HCEC 1CT (cell line): ENCODE measurements around the gene SBF2.
"Not testable (repeated sequence)": the region's sequence is repeated elsewhere in the genome, so short reads cannot be mapped to it uniquely, and the experiment has no call there.

Experiments
- DNase-seq: peaks from one replicate; pipeline ENCODE4 v3.0.0-alpha.2; 2017

The SBF2 gene

GRCh38 chr11:10298342-10298741 lies 4.3 kb upstream of the SBF2 start:
- peak; percentile 94 for DNase-seq

GRCh38 chr11:10295064-10295901 lies 1.3 kb upstream of the SBF2 start:
- no peak for DNase-seq

GRCh38 chr11:10294290-10294953 lies 403 bp upstream of the SBF2 start:
- peak; percentile 76 for DNase-seq

- peak; percentile 84 for DNase-seq
Measured at GRCh38 chr11:10291801-10292638, 2.0 kb downstream of the SBF2 start.

GRCh38 chr11:10289765-10290380 lies 4.1 kb downstream of the SBF2 start:
- DNase-seq: no peak

- DNase-seq: no peak
Measured at GRCh38 chr11:10288881-10289764, 4.9 kb downstream of the SBF2 start.

- no peak for DNase-seq
Measured at GRCh38 chr11:10287766-10288715, 6.0 kb downstream of the SBF2 start.

GRCh38 chr11:10287140-10287539 lies 6.9 kb downstream of the SBF2 start:
- DNase-seq: peak; percentile 41

GRCh38 chr11:10285148-10285802 lies 8.7 kb downstream of the SBF2 start:
- DNase-seq: no peak

- DNase-seq: no peak
Measured at GRCh38 chr11:10283991-10284390, 10.0 kb downstream of the SBF2 start.

GRCh38 chr11:10282117-10282516 lies 11.9 kb downstream of the SBF2 start:
- no peak for DNase-seq

GRCh38 chr11:10275714-10276113 lies 18.3 kb downstream of the SBF2 start:
- DNase-seq: peak; percentile 53

- DNase-seq: no peak
Measured at GRCh38 chr11:10274726-10275125, 19.3 kb downstream of the SBF2 start.

GRCh38 chr11:10273738-10274137 lies 20.3 kb downstream of the SBF2 start:
- no peak for DNase-seq

- peak; percentile 33 for DNase-seq
Measured at GRCh38 chr11:10272132-10272531, 21.9 kb downstream of the SBF2 start.

- no peak for DNase-seq
Measured at GRCh38 chr11:10268746-10269488, 25.1 kb downstream of the SBF2 start.

- no peak for DNase-seq
Measured at GRCh38 chr11:10267821-10268220, 26.2 kb downstream of the SBF2 start.

GRCh38 chr11:10265936-10266335 lies 28.1 kb downstream of the SBF2 start:
- no peak for DNase-seq

GRCh38 chr11:10264716-10265115 lies 29.3 kb downstream of the SBF2 start:
- DNase-seq: not testable (repeated sequence)
